Stomach (tissue), 9 donors: ENCODE results near the gene FAM187B. TPM values are rescaled to one million over a fixed set of nuclear protein-coding genes. Genes with fewer than 3 reads are reported as not detected.

Experiments used
- DNase-seq, 2 donors: peaks; one replicate each; pipeline versions ENCODE4 v3.0.0 to v3.0.0-alpha.2; 2013 to 2019
- H3K27ac ChIP-seq, 5 donors: fragments of 200-600 bp in 4 of 5; sonication (generic) in 4 of 5; one replicate each; pipeline ENCODE4 v1.5.1; 2013 to 2019; ENCODE audit warnings: mild to moderate bottlenecking in 1 of 5, moderate library complexity in 1 of 5
- H3K27me3 ChIP-seq, 3 donors: fragments of 200-600 bp; sonication (generic); one replicate each; pipeline ENCODE4 v1.5.1; 2017 to 2019; ENCODE audit warnings: mixed run types in 1 of 3
- H3K36me3 ChIP-seq, 4 donors: fragments of 200-600 bp; sonication (generic); 1 replicate in 3 of 4; 2 replicates in 1 of 4; pipeline ENCODE4 v1.5.1; 2016 to 2019
- H3K4me1 ChIP-seq, 4 donors: fragments of 200-600 bp; sonication (generic); one replicate each; pipeline ENCODE4 v1.5.1; 2016 to 2019
- H3K4me3 ChIP-seq, 4 donors: fragments of 200-600 bp; sonication (generic) in 3 of 4; one replicate each; pipeline ENCODE4 v1.5.1; 2016 to 2019; ENCODE audit warnings: mild to moderate bottlenecking in 1 of 4
- H3K9me3 ChIP-seq, 4 donors: fragments of 200-600 bp; sonication (generic); one replicate each; pipeline ENCODE4 v1.5.1; 2016 to 2019
- EP300 ChIP-seq: sonication (generic); formaldehyde crosslinking; IDR thresholded peaks from one replicate; pipeline ENCODE4 v1.6.1; 2017; ENCODE audit warnings: antibody characterized with exemption
- POLR2A ChIP-seq, 4 donors: fragments of 450-650 bp; IDR thresholded peaks; one replicate each; pipeline ENCODE4 v1.6.1; 2016; ENCODE audit warnings: antibody characterized with exemption in 4 of 4, control low read depth in 2 of 4, mild to moderate bottlenecking in 1 of 4, moderate library complexity in 1 of 4
- POLR2AphosphoS5 ChIP-seq, 3 donors: sonication (generic); formaldehyde crosslinking; IDR thresholded peaks; one replicate each; pipeline ENCODE4 v1.6.1; 2016; ENCODE audit warnings: antibody characterized with exemption in 3 of 3
- WGBS, 5 donors: extraction: QIAGEN DNeasy Blood & Tissue Kit in 3 of 5; methylation state at CpG; one replicate each; pipeline versions ENCODE4 v1.1.5 to v1.1.7; 2013 to 2018; 5-methylcytosine and 5-hydroxymethylcytosine counted together
- intact Hi-C: fragments of 100-400 bp; cut with DNase I; formaldehyde crosslinking; loops from one replicate; pipeline ENCODE4 v1.15.1; 2023; ENCODE audit warnings: low total_unique reads
- polyA plus RNA-seq, 3 donors: library from polyadenylated mRNA; stranded (reverse); fragments of 200-250 nt; gene quantifications; one replicate each; pipeline ENCODE4 v1.2.3, GENCODE V29; 2013
- total RNA-seq, 5 donors: library from RNA; depleted of rRNA; stranded (reverse); fragments of >200 nt; gene quantifications; one replicate each; pipeline versions ENCODE4 v1.1.0 to v1.2.3, GENCODE V29; 2014 to 2016
- TF ChIP-seq, protein P1 (sequence below), 7 experiments: fragments of 450-650 bp in 4 of 7; fragments of 200-600 bp in 3 of 7; sonication (generic) in 3 of 7; IDR thresholded peaks; one replicate each; pipeline ENCODE4 v1.5.1; 2016 to 2019; ENCODE audit warnings: antibody characterized with exemption in 7 of 7, control low read depth in 2 of 7, mild to moderate bottlenecking in 1 of 7
- donor health status: healthy with polysubstance abuse.
- donor health status: Bipolar disorder and iron deficiency.
- donor health status: healthy.

Gene FAM187B
- total and polyA plus RNA-seq, 8 donors: 0.25 TPM; not detected in 7

DNA sequence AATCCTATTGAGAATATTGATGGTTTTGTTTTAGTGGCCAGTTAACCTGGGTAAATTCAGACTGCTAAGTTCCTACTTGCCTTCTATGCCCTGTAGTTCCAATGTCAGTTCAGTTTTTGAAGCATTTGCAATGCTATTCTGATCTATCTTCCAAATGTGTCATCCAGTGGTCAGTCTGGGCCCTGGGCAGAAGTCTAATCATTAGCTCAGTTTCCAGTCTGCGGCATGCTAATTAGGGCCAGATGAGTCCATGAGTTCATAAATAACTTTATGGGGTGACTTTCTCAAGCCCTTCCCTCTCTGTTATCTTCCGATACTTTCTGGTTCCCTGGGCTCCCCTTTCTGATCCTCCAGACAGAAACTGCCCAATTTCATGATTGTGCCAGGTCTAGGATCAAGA, 32.7 kb downstream of the FAM187B start:
- Histone ChIP-seq H3K9me3 (peaks cover 0 to 4% (median 0%) of the 10 kb centered on the region in 4 donors), H3K27me3 (peaks cover 0 to 8% (median 0%) of the 10 kb centered on the region in 3 donors), H3K4me3 (no peak overlapping the region), H3K4me1 (peaks cover 0 to 10% (median 0%) of the 10 kb centered on the region in 4 donors), H3K36me3 (no peaks in the 10 kb centered on the region), H3K27ac (no peak overlapping the region)
- intact Hi-C loops: no loop called here
- DNase-seq: no peak
- no peak for TF ChIP-seq EP300
- no peak for TF ChIP-seq POLR2A (IDR thresholded peaks at IDR 0.05)
- TF ChIP-seq, protein P1, sequence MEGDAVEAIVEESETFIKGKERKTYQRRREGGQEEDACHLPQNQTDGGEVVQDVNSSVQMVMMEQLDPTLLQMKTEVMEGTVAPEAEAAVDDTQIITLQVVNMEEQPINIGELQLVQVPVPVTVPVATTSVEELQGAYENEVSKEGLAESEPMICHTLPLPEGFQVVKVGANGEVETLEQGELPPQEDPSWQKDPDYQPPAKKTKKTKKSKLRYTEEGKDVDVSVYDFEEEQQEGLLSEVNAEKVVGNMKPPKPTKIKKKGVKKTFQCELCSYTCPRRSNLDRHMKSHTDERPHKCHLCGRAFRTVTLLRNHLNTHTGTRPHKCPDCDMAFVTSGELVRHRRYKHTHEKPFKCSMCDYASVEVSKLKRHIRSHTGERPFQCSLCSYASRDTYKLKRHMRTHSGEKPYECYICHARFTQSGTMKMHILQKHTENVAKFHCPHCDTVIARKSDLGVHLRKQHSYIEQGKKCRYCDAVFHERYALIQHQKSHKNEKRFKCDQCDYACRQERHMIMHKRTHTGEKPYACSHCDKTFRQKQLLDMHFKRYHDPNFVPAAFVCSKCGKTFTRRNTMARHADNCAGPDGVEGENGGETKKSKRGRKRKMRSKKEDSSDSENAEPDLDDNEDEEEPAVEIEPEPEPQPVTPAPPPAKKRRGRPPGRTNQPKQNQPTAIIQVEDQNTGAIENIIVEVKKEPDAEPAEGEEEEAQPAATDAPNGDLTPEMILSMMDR (IDR thresholded peaks at IDR 0.05): no peak
- TF ChIP-seq POLR2AphosphoS5 (IDR thresholded peaks at IDR 0.05): no peak
- WGBS, 5 donors: 56 to 71% (median 63%) methylated on average over 2 of the region's 2 CpGs

DNA sequence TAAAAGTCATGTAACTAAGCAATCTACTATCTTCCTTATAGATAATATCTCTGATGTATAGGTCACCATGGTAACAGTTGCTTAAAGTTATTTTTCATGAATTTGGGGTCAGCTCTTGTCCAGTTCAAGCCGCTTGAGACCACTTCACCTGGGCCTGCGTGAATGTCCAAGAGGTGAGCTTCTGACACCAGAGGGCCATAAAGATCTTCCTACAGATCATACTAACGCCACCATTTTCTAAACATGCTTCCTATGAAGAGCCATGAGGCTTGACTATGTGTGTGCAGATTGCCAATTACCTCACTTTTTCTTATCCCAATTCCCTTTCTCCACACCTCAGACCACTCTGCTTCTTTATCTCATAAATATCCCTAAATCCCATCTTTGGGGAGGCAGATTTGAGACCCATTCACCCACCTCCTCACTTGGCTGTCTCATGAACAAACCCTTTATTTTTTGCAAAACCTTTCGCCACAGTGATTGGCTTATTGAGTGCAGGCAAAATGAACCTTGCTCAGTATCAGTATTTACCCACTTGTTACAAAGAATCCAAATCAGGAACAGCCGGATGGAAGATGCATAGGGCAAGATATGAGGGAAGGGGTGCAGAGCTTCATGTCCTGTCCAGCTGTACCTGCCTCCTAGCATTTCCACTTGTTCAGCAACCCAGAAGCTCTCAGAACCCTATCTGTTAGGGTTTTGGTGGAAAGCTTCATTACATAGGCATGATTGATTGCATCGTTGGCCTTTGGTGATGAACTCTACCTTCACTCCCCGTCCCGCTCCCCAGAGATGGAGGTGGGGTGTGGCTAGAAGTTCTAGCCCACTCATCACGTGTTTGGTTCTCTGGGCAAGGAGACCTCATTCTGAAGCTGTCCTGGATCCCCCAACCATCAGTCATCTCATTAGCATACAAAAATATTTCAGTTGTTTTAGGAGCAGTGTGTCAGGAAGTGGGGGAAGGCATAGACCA, 34.2 kb downstream of the FAM187B start:
- no peak overlapping the region for H3K4me3 ChIP-seq
- no peak for DNase-seq
- H3K27ac ChIP-seq: no peak overlapping the region
- H3K4me1 ChIP-seq: peaks cover 0 to 2% (median 0%) of the 10 kb centered on the region in 4 donors
- H3K27me3 ChIP-seq: peaks cover 0 to 8% (median 0%) of the 10 kb centered on the region in 3 donors
- TF ChIP-seq EP300 (no peak), POLR2A (IDR thresholded peaks at IDR 0.05) (no peak), POLR2AphosphoS5 (IDR thresholded peaks at IDR 0.05) (no peak)
- TF ChIP-seq, protein P1 (IDR thresholded peaks at IDR 0.05): no peak
- peaks cover 0 to 4% (median 0%) of the 10 kb centered on the region in 4 donors for H3K9me3 ChIP-seq
- no peaks in the 10 kb centered on the region for H3K36me3 ChIP-seq
- WGBS, 5 donors: 57 to 75% (median 69%) methylated on average over 9 of the region's 9 CpGs
- intact Hi-C loops: no loop called here

DNA sequence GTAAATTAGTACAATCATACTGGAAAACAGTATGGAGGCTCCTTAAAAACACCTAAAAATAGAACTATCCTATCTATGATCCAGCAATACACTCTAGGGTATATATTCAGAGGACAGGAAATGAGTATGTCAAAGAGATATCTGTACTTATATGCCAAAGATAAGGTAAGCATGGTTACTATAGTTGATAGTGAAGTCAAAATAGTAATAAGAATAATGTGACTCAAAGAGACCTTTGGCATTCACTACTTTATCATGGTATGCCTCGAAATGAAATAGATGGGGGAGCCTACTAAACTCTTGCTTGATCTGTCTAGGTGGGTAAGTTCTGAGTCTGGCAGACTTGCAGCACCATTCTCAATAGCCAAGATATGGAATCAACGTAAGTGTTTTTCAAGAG, 43.7 kb downstream of the FAM187B start:
- Histone ChIP-seq H3K27ac (no peak overlapping the region), H3K9me3 (peaks cover 0 to 8% (median 0%) of the 10 kb centered on the region in 4 donors), H3K36me3 (no peaks in the 10 kb centered on the region), H3K27me3 (no peaks in the 10 kb centered on the region), H3K4me3 (no peak overlapping the region), H3K4me1 (no peaks in the 10 kb centered on the region)
- TF ChIP-seq POLR2A (IDR thresholded peaks at IDR 0.05): no peak
- TF ChIP-seq EP300: no peak
- TF ChIP-seq, protein P1 (IDR thresholded peaks at IDR 0.05): no peak
- no peak for TF ChIP-seq POLR2AphosphoS5 (IDR thresholded peaks at IDR 0.05)
- intact Hi-C loops: no loop called here
- no peak for DNase-seq
- 32 to 61% (median 57%) methylated on average over 2 of the region's 2 CpGs for WGBS, 5 donors

DNA sequence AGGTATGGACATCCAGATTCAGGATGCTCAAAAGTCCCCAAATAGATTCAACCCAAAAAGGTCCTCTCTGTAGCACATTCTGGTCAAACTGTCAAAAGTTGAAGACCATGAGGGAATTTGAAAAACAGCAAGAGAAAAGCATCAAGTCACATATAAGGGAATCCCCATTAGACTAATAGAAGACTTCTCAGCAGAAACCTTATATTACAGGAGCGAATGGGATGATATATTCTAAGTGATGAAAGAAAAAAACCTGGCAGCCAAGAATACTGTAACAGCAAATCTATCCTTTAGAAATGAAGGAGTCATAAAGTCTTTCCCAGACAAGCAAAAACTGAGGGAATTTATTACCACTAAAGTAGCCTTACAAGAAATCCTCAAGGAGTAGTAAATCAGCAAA, 44.3 kb downstream of the FAM187B start:
- intact Hi-C loops: no loop called here
- TF ChIP-seq POLR2A (IDR thresholded peaks at IDR 0.05): no peak
- TF ChIP-seq, protein P1 (IDR thresholded peaks at IDR 0.05): no peak
- TF ChIP-seq POLR2AphosphoS5 (IDR thresholded peaks at IDR 0.05): no peak
- no peak for TF ChIP-seq EP300
- peaks cover 0 to 8% (median 0%) of the 10 kb centered on the region in 4 donors for H3K9me3 ChIP-seq
- no peaks in the 10 kb centered on the region for H3K27me3 ChIP-seq
- no peaks in the 10 kb centered on the region for H3K4me1 ChIP-seq
- DNase-seq: no peak
- no peaks in the 10 kb centered on the region for H3K36me3 ChIP-seq
- 89 to 95% (median 91%) methylated on average over 1 of the region's 1 CpG for WGBS, 5 donors
- H3K27ac ChIP-seq: no peak overlapping the region
- H3K4me3 ChIP-seq: no peak overlapping the region
